Measurements from ENCODE around the gene VMP1. TPM values are rescaled to one million over a fixed set of nuclear protein-coding genes. Genes with fewer than 3 reads are reported as not detected.

The VMP1 gene
- total and polyA plus RNA-seq, 4 donors = 46.4 to 118 (median 71.6) TPM

- Histone ChIP-seq H3K4me1 (ENCODE audit: control insufficient read depth in 4 of 4, insufficient read depth in 4 of 4, low read length in 3 of 4) (peaks cover 0 to 17% (median 16%) of the 10 kb centered on the region in 4 donors), H3K9me3 (ENCODE audit: control insufficient read depth in 4 of 4, low read length in 3 of 4) (no peaks in the 10 kb centered on the region), H3K9ac (ENCODE audit: low read depth in 1 of 2, low read length in 2 of 2) (no peak overlapping the region), H3K27ac (ENCODE audit: low read depth in 1 of 2, low read length in 2 of 2) (no peak overlapping the region), H3K36me3 (ENCODE audit: control insufficient read depth in 4 of 4, insufficient read depth in 3 of 4, low read depth in 1 of 4, low read length in 3 of 4) (peaks cover 0 to 7% (median 5%) of the 10 kb centered on the region in 4 donors), H3K27me3 (ENCODE audit: control insufficient read depth in 4 of 4, insufficient read depth in 4 of 4, low read length in 3 of 4) (no peaks in the 10 kb centered on the region), H3K4me3 (ENCODE audit: low read depth in 1 of 3, low read length in 3 of 3) (no peak overlapping the region)
- 94% methylated on average over 2 of the region's 2 CpGs for WGBS
- DNase-seq (ENCODE audit: low spot score) = no peak
- TF ChIP-seq GABPA (IDR thresholded peaks at IDR 0.05 in 1 of 2, conservative IDR thresholded peaks at IDR 0.05 in 1 of 2) = no peak
- TF ChIP-seq EGR1 (IDR thresholded peaks at IDR 0.05; ENCODE audit: low read depth in 2 of 2) = no peak
- TF ChIP-seq YY1 (IDR thresholded peaks at IDR 0.05) = no peak
- no peak for TF ChIP-seq SP1 (IDR thresholded peaks at IDR 0.05)
- TF ChIP-seq TAF1 (conservative IDR thresholded peaks at IDR 0.05) = no peak
- no peak for TF ChIP-seq CTCF (IDR thresholded peaks at IDR 0.05; ENCODE audit: low read depth, low read length, missing input control)
- no peak for TF ChIP-seq HNF4A (conservative IDR thresholded peaks at IDR 0.05)
- no peak for TF ChIP-seq NR2F2 (IDR thresholded peaks at IDR 0.05)
- TF ChIP-seq RXRA (IDR thresholded peaks at IDR 0.05) = no peak
- TF ChIP-seq FOXA2 (IDR thresholded peaks at IDR 0.05) = no peak
- no peak for TF ChIP-seq FOXA1 (IDR thresholded peaks at IDR 0.05)
- TF ChIP-seq RAD21 (IDR thresholded peaks at IDR 0.05) = no peak
- TF ChIP-seq REST (IDR thresholded peaks at IDR 0.05) = no peak
These were observed 183.3 kb downstream of the VMP1 start for GRCh38 chr17:59890720-59891119.

Small RNA genes lying within 50 kb of the gene (small RNA-seq; reads per million reads assigned to genes)
- gene AC040904.1 = not detected
- gene RNU6-450P = not detected

Other genes with a start within 250 kb of the VMP1 start
- gene DHX40, start 142.0 kb upstream of the VMP1 start, total RNA-seq = 10 to 100 TPM; 15.9 to 20.7 TPM
- 1 to 10 TPM; 3.8 to 6.5 TPM for gene DHX40, start 142.0 kb upstream of the VMP1 start, polyA plus RNA-seq
- 100 to 1,000 TPM; 274 to 282 TPM for gene CLTC, start 87.8 kb upstream of the VMP1 start, total RNA-seq
- gene CLTC, start 87.8 kb upstream of the VMP1 start, polyA plus RNA-seq = 10 to 100 TPM; 59.9 to 69.7 TPM
- gene PTRH2, start 224 bp upstream of the VMP1 start, total RNA-seq = 10 to 100 TPM in 1 of 2 donors, 1 to 10 TPM in 1; 9.7 to 23.4 TPM
- 10 to 100 TPM; 22.7 to 39.1 TPM for gene PTRH2, start 224 bp upstream of the VMP1 start, polyA plus RNA-seq
- gene TUBD1, start 185.3 kb downstream of the VMP1 start, total RNA-seq = 10 to 100 TPM in 1 of 2 donors, 1 to 10 TPM in 1; 8.5 to 12.7 TPM
- 1 to 10 TPM; 2.1 to 3.5 TPM for gene TUBD1, start 185.3 kb downstream of the VMP1 start, polyA plus RNA-seq
- 10 to 100 TPM; 17.2 to 22.1 TPM for gene RPS6KB1, start 185.5 kb downstream of the VMP1 start, total RNA-seq
- gene RPS6KB1, start 185.5 kb downstream of the VMP1 start, polyA plus RNA-seq = 10 to 100 TPM in 1 of 2 donors, 1 to 10 TPM in 1; 5.6 to 13.4 TPM

Measured in liver (tissue), 10 donors.